CD14-positive monocyte (primary cell): ENCODE results near the gene H6PD. TPM values are rescaled to one million over a fixed set of nuclear protein-coding genes. Genes with fewer than 3 reads are reported as not detected.

ENCODE experiments used
- DNase-seq, 3 donors: peaks; one replicate each; pipeline ENCODE4 v3.0.0-alpha.2; 2011 to 2022
- H2AFZ ChIP-seq: 2 replicates; pipeline ENCODE4 v1.6.0; 2012; ENCODE audit warnings: mild to moderate bottlenecking, low read depth, low read length, inconsistent platforms; ENCODE audit not compliant: insufficient read depth, poor library complexity, severe bottlenecking
- H3K27ac ChIP-seq, 2 donors: 1 replicate in 1 of 2; 2 replicates in 1 of 2; pipeline ENCODE4 v1.5.1; 2012 to 2013; ENCODE audit warnings: low read length in 2 of 2, control low read depth in 1 of 2, inconsistent platforms in 1 of 2, low read depth in 1 of 2, mild to moderate bottlenecking in 1 of 2
- H3K27me3 ChIP-seq, 2 donors: one replicate each; pipeline versions ENCODE4 v1.6.0 to v1.6.1; 2011 to 2013; ENCODE audit warnings: low read length in 2 of 2; ENCODE audit not compliant: control insufficient read depth in 2 of 2, insufficient read depth in 2 of 2
- H3K36me3 ChIP-seq, 2 donors: replicated peaks in 1 of 2; 1 replicate in 1 of 2; 2 replicates in 1 of 2; pipeline versions ENCODE4 v1.5.1 to v1.6.1; 2012 to 2013; ENCODE audit warnings: low read length in 2 of 2, control low read depth in 1 of 2, inconsistent platforms in 1 of 2, mild to moderate bottlenecking in 1 of 2; ENCODE audit not compliant: insufficient read depth in 2 of 2, control insufficient read depth in 1 of 2
- H3K4me1 ChIP-seq, 2 donors: 1 replicate in 1 of 2; 2 replicates in 1 of 2; pipeline versions ENCODE4 v1.5.1 to v1.6.1; 2012 to 2013; ENCODE audit warnings: low read length in 2 of 2, control low read depth in 1 of 2, inconsistent platforms in 1 of 2, mild to moderate bottlenecking in 1 of 2, moderate library complexity in 1 of 2; ENCODE audit not compliant: insufficient read depth in 2 of 2, control insufficient read depth in 1 of 2
- H3K4me2 ChIP-seq: replicated peaks from 2 replicates; pipeline ENCODE3; 2012; ENCODE audit warnings: low read length, moderate library complexity, mild to moderate bottlenecking; ENCODE audit not compliant: poor library complexity, severe bottlenecking; ENCODE audit errors: extremely low read depth
- H3K4me3 ChIP-seq, 3 experiments: fragments of 200-600 bp in 1 of 3; sonication (generic) in 1 of 3; replicated peaks in 1 of 3; 1 replicate in 2 of 3; 2 replicates in 1 of 3; pipeline ENCODE4 v1.5.1; 2011 to 2013; ENCODE audit warnings: low read length in 3 of 3, mild to moderate bottlenecking in 3 of 3, control low read depth in 2 of 3, low read depth in 2 of 3, inconsistent platforms in 1 of 3, moderate library complexity in 1 of 3
- H3K79me2 ChIP-seq: 2 replicates; pipeline ENCODE4 v1.6.0; 2012; ENCODE audit warnings: mild to moderate bottlenecking, control low read depth, inconsistent platforms, low read length, moderate library complexity; ENCODE audit not compliant: insufficient read depth
- H3K9ac ChIP-seq: 2 replicates; pipeline ENCODE4 v1.6.0; 2017; ENCODE audit warnings: low read length, mild to moderate bottlenecking; ENCODE audit not compliant: insufficient read depth, poor library complexity, severe bottlenecking
- H3K9me3 ChIP-seq, 2 donors: replicated peaks in 1 of 2; 1 replicate in 1 of 2; 2 replicates in 1 of 2; pipeline versions ENCODE4 v1.5.1 to v1.6.1; 2012 to 2013; ENCODE audit warnings: low read length in 2 of 2, control low read depth in 1 of 2; ENCODE audit not compliant: control insufficient read depth in 1 of 2, insufficient read depth in 1 of 2
- H4K20me1 ChIP-seq: 2 replicates; pipeline ENCODE4 v1.6.0; 2012; ENCODE audit warnings: mild to moderate bottlenecking, low read length, control low read depth, moderate library complexity; ENCODE audit not compliant: insufficient read depth
- H3K27ac Mint-ChIP-seq, 7 donors: one replicate each; pipeline ENCODE4 v1.8.0; 2020; ENCODE audit warnings: mild to moderate bottlenecking in 7 of 7, mixed read lengths in 7 of 7, moderate library complexity in 6 of 7, inconsistent platforms in 2 of 7
- H3K27me3 Mint-ChIP-seq, 3 donors: one replicate each; pipeline ENCODE4 v1.8.0; 2021 to 2022; ENCODE audit warnings: low read depth in 3 of 3, mild to moderate bottlenecking in 3 of 3, mixed read lengths in 3 of 3, moderate library complexity in 3 of 3, inconsistent platforms in 1 of 3
- H3K36me3 Mint-ChIP-seq, 2 donors: one replicate each; pipeline ENCODE4 v1.8.0; 2020; ENCODE audit warnings: mixed read lengths in 2 of 2, inconsistent platforms in 1 of 2, mild to moderate bottlenecking in 1 of 2
- H3K4me1 Mint-ChIP-seq: one replicate; pipeline ENCODE4 v1.8.0; 2020; ENCODE audit warnings: mild to moderate bottlenecking, mixed read lengths
- H3K4me3 Mint-ChIP-seq, 2 donors: one replicate each; pipeline ENCODE4 v1.8.0; 2020; ENCODE audit warnings: mild to moderate bottlenecking in 2 of 2, mixed read lengths in 2 of 2, moderate library complexity in 1 of 2
- H3K9me3 Mint-ChIP-seq, 7 donors: one replicate each; pipeline ENCODE4 v1.8.0; 2020 to 2022; ENCODE audit warnings: mixed read lengths in 7 of 7, mild to moderate bottlenecking in 6 of 7, moderate library complexity in 6 of 7, inconsistent platforms in 2 of 7
- CTCF ChIP-seq: fragments of 200-600 bp; IDR thresholded peaks from one replicate; pipeline ENCODE4 v1.8.0; 2022; ENCODE audit warnings: antibody characterized with exemption, mild to moderate bottlenecking
- WGBS: methylation state at CpG from one replicate; pipeline ENCODE4 v1.1.5; 2013; ENCODE audit warnings: missing lambda C conversion rate; ENCODE audit not compliant: insufficient coverage; 5-methylcytosine and 5-hydroxymethylcytosine counted together
- intact Hi-C, 2 donors: fragments of 100-400 bp; cut with micrococcal nuclease; formaldehyde crosslinking; loops; one replicate each; pipeline versions ENCODE4 v1.15.0 to v1.15.1; 2023
- polyA plus RNA-seq, 3 donors: library from polyadenylated mRNA; depleted of rRNA in 1 of 3; unstranded in 2 of 3; stranded (reverse) in 1 of 3; fragments of 300-500 nt in 2 of 3; fragments of >200 nt in 1 of 3; fragmentation: Illumina TruSeq in 2 of 3; gene quantifications; 1 replicate in 2 of 3; 2 replicates in 1 of 3; pipeline ENCODE4 v1.2.3, GENCODE V29; 2012 to 2021

Gene H6PD
- polyA plus RNA-seq, 3 donors = 8.6 to 15.9 (median 11.4) TPM

DNA sequence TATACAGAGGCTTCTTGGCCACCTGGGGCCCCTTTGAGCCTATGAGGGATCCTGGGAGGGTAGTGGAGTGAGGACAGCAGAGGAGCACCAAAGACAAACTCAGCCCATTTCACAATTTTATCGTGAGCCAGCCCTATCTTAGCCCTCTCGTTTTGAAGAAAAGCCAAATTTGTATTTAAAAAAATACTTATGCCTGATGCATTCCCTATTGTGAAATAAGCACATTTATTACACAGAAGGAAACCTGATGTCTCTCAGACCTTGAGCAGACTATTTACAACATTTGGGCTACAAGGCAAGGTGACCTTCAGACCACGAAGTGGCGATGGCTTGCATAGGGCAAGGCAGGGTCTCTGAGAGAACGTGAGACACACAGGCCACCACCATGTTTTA lies 41.3 kb upstream of the H6PD start:
- no peak overlapping the region for H3K27ac ChIP-seq
- peaks cover 0 to 3% of the 10 kb centered on the region in 2 donors for H3K36me3 Mint-ChIP-seq
- H3K4me1 ChIP-seq = peaks cover 17 to 20% of the 10 kb centered on the region in 2 donors
- H3K4me3 Mint-ChIP-seq = no peak overlapping the region
- H3K9me3 ChIP-seq = no peaks in the 10 kb centered on the region
- no peak overlapping the region for H3K27ac Mint-ChIP-seq
- H3K9me3 Mint-ChIP-seq = no peaks in the 10 kb centered on the region
- intact Hi-C loops = no loop called here
- no peak overlapping the region for H3K4me2 ChIP-seq
- no peaks in the 10 kb centered on the region for H3K79me2 ChIP-seq
- no peak overlapping the region for H3K4me3 ChIP-seq
- no peaks in the 10 kb centered on the region for H4K20me1 ChIP-seq
- H3K27me3 ChIP-seq = peaks cover 0 to 12% of the 10 kb centered on the region in 2 donors
- no peak for DNase-seq
- H2AFZ ChIP-seq = no peak overlapping the region
- WGBS = 30% methylated on average over 2 of the region's 5 CpGs
- H3K4me1 Mint-ChIP-seq = peaks cover 29% of the 10 kb centered on the region
- peaks cover 17 to 23% (median 19%) of the 10 kb centered on the region in 3 donors for H3K27me3 Mint-ChIP-seq
- H3K36me3 ChIP-seq = no peaks in the 10 kb centered on the region
- H3K9ac ChIP-seq = no peak overlapping the region
- no peak for TF ChIP-seq CTCF

GRCh38 chr1:9194024-9194423 lies 40.5 kb upstream of the H6PD start:
- Mint-ChIP-seq H3K36me3 (peaks cover 0 to 3% of the 10 kb centered on the region in 2 donors), H3K9me3 (peaks cover 0 to 3% (median 0%) of the 10 kb centered on the region in 7 donors), H3K4me3 (no peak overlapping the region), H3K27me3 (peaks cover 23 to 30% (median 25%) of the 10 kb centered on the region in 3 donors), H3K4me1 (peaks cover 35% of the 10 kb centered on the region), H3K27ac (no peak overlapping the region)
- Histone ChIP-seq H3K9me3 (peaks cover 0 to under 1% of the 10 kb centered on the region in 2 donors), H3K27me3 (peaks cover 3 to 19% of the 10 kb centered on the region in 2 donors), H3K4me1 (peaks cover 17 to 24% of the 10 kb centered on the region in 2 donors), H3K9ac (no peak overlapping the region), H3K36me3 (no peaks in the 10 kb centered on the region), H3K4me2 (no peak overlapping the region), H2AFZ (no peak overlapping the region), H3K4me3 (no peak overlapping the region), H3K79me2 (no peaks in the 10 kb centered on the region), H4K20me1 (no peaks in the 10 kb centered on the region), H3K27ac (no peak overlapping the region)
- intact Hi-C loops = no loop called here
- no peak for DNase-seq
- TF ChIP-seq CTCF = no peak
- WGBS = 90% methylated on average over 1 of the region's 4 CpGs
